Measurements from ENCODE around the gene SP110.
"Not testable (repeated sequence)": the region's sequence is repeated elsewhere in the genome, so short reads cannot be mapped to it uniquely, and the experiment has no call there.

SP110 gene

GRCh38 chr2:230222829-230223228 lies 3.0 kb upstream of the SP110 start:
- not testable (repeated sequence) for FAIRE-seq

GRCh38 chr2:230221493-230221892 lies 1.7 kb upstream of the SP110 start:
- FAIRE-seq = no peak

GRCh38 chr2:230220347-230220969 lies 674 bp upstream of the SP110 start:
- FAIRE-seq = no peak

DNA sequence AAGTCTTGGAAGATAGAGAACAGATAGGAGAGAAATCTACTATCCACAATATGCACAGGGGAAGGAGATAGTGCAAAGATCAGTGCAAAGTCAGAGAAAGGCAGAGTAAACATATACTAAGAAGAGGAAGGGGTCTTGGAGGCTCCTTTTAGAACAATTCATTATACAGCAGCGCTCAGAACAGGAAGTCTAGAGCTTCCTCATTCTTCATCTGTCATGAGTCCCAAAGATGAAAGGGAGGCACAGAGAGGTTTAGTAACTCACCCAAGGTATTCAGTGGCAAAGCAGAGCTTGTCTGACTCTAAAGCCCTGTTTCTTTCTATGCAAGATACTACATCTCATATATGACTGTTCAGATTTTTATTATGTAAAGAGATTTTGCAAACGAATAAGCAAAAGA lies 1.4 kb downstream of the SP110 start:
- no peak for FAIRE-seq

GRCh38 chr2:230217424-230217823 lies 2.4 kb downstream of the SP110 start:
- no peak for FAIRE-seq

DNA sequence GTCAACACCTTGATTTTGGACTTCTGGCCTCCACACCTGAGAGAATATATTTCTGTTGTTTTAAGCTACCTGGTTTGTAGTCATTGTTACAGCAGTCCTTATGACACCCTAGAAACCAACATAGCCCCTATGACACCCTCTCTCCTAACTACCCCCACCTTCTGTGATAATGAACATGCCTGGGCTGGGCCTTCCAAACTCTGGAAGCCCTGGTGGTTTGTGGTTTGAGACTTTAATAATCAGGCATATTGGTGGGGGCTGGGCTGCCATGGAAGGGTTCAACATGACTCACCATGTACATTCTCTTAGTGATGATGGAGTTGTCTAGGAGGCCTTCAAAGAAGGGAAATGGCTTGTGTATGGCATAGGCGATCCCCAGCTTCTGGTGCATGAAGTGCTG lies 3.3 kb downstream of the SP110 start:
- FAIRE-seq = no peak

GRCh38 chr2:230209422-230210051 lies 10.2 kb downstream of the SP110 start:
- FAIRE-seq = no peak

GRCh38 chr2:230208576-230208975 lies 11.2 kb downstream of the SP110 start:
- FAIRE-seq = no peak

GRCh38 chr2:230205721-230206120 lies 14.1 kb downstream of the SP110 start:
- no peak for FAIRE-seq

DNA sequence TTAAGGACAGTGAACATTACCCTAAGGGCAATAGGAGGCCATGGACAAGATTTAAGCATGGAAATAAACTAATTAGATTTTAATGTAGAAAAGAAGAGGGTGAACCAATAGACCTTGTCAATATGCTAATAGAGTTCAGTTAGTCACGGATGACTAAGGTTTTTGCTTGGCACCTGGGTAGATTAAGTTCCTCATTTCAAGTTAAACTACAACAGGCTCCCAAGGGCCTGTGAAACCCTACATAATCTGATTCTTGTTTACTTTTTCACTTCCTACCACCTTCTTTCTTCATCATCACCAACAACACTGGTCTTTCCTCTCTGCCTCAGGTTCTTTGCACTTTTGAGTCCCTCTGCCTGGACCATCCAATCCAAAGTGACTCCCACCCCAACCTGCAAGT lies 14.8 kb downstream of the SP110 start:
- FAIRE-seq = no peak

- no peak for FAIRE-seq
These were observed 16.6 kb downstream of the SP110 start for GRCh38 chr2:230203110-230203676.

- no peak for FAIRE-seq
These were observed 17.2 kb downstream of the SP110 start for GRCh38 chr2:230202430-230203109.

DNA sequence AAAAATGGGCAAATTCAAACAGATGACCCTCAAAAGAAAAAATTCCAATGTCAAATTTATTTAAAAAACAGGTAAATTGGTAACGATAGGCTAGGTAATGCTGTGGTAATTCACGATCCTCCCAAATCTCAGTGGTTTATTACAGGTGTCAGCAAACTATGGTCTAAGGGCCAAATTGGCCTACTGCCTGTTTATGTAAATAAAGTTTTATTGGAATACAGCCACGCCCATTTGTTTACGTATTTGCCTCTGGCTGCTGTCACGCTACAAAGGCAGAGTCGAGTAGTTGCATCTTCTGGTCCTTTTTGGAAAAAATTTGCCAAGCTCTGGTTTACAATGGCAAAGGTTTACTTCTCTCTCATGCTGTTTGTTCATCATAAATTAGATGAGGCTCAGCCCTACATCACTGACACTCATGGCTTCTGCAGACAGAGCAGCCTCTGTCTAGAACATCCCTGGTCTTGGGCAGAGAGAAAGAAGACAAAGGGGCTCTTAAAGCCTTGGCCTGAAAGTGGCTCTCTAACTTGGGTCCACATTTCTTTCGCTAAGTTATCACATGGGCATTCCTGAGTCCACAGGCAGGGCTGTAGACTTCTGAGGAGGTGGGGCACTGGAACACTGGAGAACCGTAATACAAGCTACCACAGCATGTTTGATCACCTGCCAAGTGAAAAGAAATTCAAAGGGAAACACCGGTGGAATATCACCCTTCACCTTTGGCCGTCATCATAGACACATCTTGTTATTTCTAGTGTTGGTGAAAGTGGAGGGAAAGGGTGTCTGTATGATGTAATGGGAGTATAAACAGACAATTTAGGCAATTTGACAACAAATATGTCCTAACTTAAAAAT lies 34.8 kb downstream of the SP110 start:
- FAIRE-seq = no peak

DNA sequence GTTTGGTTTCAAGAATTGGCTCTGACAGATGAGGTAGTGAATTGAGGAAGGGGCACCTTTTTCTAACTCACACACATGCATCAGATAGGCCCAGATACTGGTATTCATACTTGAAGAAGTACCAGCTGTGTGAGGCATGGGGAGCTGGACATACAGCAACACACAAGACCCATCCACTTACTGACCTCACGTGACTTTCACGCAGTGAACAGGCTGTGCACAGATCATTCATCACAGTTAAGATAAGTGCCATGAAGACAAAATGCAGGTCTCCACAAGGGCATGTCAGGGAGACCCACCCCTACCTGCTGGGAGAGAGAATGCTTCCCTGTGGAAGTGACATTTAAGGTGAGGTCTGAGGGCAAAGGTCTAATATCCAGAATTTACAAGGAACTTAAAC lies 38.6 kb downstream of the SP110 start:
- no peak for FAIRE-seq

DNA sequence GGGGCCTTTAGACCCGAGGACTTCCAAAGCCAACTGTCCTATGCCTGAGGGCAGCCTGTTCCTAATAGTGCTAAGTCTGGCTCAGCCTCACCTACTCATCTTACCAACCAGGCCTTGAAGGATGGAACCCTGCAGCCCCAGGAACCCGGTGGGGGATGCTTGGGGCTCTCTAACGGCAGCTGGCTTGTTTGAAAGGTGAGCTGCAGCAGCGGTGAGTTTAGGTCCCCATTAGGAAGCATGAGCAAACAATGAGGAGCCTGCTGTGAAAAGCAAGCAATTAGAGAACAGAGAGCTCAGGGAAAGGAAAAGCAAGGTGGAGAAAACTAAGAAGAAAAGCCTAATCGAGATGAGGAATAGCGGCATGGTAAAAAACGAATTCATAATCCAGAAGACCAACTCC lies 39.9 kb downstream of the SP110 start:
- no peak for FAIRE-seq

DNA sequence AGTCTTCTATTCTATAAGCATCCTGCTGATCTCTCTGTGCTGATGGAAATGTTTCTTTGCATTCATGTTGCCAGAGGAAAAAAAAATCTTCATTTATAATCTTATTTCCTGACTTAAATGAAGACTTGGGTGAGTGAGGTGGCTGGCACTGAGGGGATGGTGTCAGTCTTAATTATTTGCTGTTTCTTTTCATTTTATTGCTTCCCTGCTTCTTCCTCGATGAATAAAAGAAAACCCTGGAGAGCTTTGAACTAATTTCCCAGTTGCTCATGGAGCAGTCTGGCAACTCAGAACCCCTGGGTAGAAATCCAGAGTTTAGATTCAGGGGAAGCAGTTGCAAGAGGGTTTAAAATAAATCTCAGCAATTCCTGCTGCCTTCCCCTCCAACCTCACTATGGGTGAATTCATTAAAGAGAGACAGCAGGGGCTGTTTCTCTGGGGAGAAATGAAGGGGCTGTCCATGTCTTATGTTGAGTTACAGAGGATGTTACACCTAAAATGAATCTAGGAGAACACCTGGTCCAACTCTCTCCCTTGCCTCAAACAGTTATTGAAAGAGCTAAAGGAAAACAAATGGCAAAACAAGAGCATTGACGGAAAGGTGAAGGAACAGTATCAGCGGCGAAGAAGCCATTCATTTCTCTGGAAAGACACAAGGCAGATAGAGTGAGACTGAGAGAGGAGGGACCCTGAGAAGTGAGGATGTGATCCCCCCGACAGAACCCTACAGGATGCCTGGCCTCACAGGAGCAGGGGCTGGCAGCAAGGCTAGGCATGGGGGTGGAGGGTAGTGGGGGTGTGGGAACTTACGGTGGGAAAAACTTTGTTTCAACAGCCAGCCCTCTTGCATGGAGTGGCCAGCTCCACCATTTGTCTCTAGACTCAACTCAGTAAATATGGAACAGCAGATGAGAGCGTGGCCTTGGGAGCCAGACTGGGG lies 41.0 kb downstream of the SP110 start:
- no peak for FAIRE-seq

GRCh38 chr2:230176996-230177395 lies 42.8 kb downstream of the SP110 start:
- no peak for FAIRE-seq

GRCh38 chr2:230174466-230174865 lies 45.3 kb downstream of the SP110 start:
- FAIRE-seq = no peak

DNA sequence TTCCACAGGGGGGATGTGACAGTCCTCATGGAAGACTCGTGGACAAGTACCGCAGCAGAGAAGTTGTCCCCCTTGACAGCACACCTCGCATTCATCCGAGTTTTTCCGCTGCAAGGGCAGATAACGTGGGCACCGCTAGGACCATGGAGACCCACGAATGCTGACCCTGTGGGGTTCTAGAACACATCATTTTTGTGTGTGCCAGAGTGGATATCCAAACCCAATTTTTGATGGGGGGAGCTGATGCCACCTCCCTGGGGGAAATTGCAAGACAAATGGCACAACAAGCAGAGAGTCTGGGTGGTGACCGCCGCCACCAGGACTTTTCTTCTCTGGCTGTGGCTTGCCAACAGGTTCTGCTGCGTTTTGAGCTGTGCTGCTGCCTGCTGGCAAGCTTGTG lies 46.9 kb downstream of the SP110 start:
- no peak for FAIRE-seq

DNA sequence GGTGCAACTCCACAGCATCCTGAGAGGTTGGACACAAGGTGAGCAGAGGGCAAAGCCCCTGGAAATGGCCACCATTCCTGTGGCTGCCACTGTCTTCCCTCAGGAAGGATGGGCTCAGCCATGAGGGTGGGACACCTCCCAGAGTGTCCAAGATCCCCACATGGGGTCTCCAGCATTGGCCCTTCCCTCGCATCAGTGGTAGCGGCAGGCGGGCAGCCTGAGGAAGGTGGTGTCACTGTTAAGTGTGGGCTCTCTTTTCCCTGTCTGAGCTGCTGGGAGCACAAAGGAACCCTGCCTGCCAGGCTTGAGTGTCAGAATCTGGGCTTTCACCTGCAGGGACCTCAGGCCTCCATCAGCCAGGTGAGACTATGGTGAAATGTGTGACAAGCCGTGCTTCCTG lies 47.6 kb downstream of the SP110 start:
- no peak for FAIRE-seq

GRCh38 chr2:230170532-230170931 lies 49.3 kb downstream of the SP110 start:
- no peak for FAIRE-seq

DNA sequence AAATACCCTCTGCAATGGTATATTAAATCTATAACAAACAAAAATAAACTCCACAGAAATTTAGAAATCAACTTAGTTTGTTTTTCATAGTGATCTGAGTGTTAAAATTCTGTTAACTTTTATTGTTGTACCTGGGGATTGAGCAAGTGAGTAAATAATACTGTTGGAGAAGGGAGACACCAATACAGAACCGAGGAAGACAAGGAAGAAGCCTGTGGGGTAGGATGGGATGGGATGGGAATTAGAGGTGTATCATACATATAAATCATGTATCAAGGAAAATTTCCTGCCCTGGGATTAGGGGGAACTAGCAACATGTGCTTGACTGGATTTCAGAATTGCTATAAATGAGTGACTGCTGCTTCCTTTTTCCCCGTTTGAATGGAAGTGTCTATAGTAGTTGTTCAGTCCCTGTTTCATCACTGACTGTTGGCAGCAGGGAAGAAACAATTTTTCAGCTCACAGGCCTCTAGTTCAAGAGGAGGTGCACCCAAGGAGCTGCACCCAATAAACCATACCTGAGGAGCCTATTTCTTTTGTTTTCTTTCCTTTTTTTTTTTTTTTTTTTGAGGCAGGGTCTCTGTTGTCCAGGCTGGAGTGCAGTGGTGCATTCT lies 53.1 kb downstream of the SP110 start:
- no peak for FAIRE-seq

Data from TTC549 (cell line).